Liver (tissue), 9 donors: ENCODE data around the gene KCNJ1. TPM values are rescaled to one million over a fixed set of nuclear protein-coding genes. Genes with fewer than 3 reads are reported as not detected.

ENCODE experiments used
- DNase-seq: peaks from one replicate; pipeline ENCODE4 v3.0.0-alpha.2; 2017; ENCODE audit warnings: low spot score
- H3K27ac ChIP-seq, 2 donors: one replicate each; pipeline ENCODE4 v1.7.0; 2013; ENCODE audit warnings: inconsistent platforms in 2 of 2, low read length in 2 of 2, control low read depth in 1 of 2, low read depth in 1 of 2, mild to moderate bottlenecking in 1 of 2
- H3K27me3 ChIP-seq, 4 donors: one replicate each; pipeline versions ENCODE4 v1.6.1 to v1.7.0; 2013; ENCODE audit warnings: low read length in 3 of 4, inconsistent platforms in 1 of 4, mild to moderate bottlenecking in 1 of 4, moderate library complexity in 1 of 4; ENCODE audit not compliant: control insufficient read depth in 4 of 4, insufficient read depth in 4 of 4
- H3K36me3 ChIP-seq, 4 donors: one replicate each; pipeline versions ENCODE4 v1.6.1 to v1.7.0; 2013; ENCODE audit warnings: low read length in 3 of 4, mild to moderate bottlenecking in 3 of 4, low read depth in 1 of 4, moderate library complexity in 1 of 4; ENCODE audit not compliant: control insufficient read depth in 4 of 4, insufficient read depth in 3 of 4
- H3K4me1 ChIP-seq, 4 donors: one replicate each; pipeline versions ENCODE4 v1.6.1 to v1.7.0; 2013; ENCODE audit warnings: low read length in 3 of 4, mild to moderate bottlenecking in 3 of 4, moderate library complexity in 1 of 4; ENCODE audit not compliant: control insufficient read depth in 4 of 4, insufficient read depth in 4 of 4
- H3K4me3 ChIP-seq, 3 donors: one replicate each; pipeline versions ENCODE4 v1.6.1 to v1.7.0; 2013; ENCODE audit warnings: low read length in 3 of 3, control low read depth in 1 of 3, low read depth in 1 of 3, mild to moderate bottlenecking in 1 of 3
- H3K9ac ChIP-seq, 2 donors: one replicate each; pipeline ENCODE4 v1.7.0; 2013; ENCODE audit warnings: low read length in 2 of 2, mild to moderate bottlenecking in 2 of 2, moderate library complexity in 2 of 2, control low read depth in 1 of 2, low read depth in 1 of 2
- H3K9me3 ChIP-seq, 4 donors: one replicate each; pipeline versions ENCODE4 v1.6.1 to v1.7.0; 2013; ENCODE audit warnings: low read length in 3 of 4; ENCODE audit not compliant: control insufficient read depth in 4 of 4
- CTCF ChIP-seq: fragments of 150-350 bp; IDR thresholded peaks from 2 replicates; pipeline ENCODE4 v1.5.1; 2017; ENCODE audit warnings: improper control_type of control experiment, low read depth, low read length; ENCODE audit not compliant: missing input control
- EGR1 ChIP-seq, 2 donors: IDR thresholded peaks; 2 replicates each; pipeline ENCODE4 v1.6.1; 2016 to 2018; ENCODE audit warnings: antibody characterized with exemption in 2 of 2, low read depth in 2 of 2
- FOXA1 ChIP-seq: IDR thresholded peaks from 2 replicates; pipeline ENCODE4 v1.6.1; 2016; ENCODE audit warnings: antibody characterized with exemption
- FOXA2 ChIP-seq: IDR thresholded peaks from 2 replicates; pipeline ENCODE4 v1.6.1; 2016; ENCODE audit warnings: antibody characterized with exemption
- GABPA ChIP-seq, 2 donors: IDR thresholded peaks in 1 of 2; conservative IDR thresholded peaks in 1 of 2; 2 replicates each; pipeline ENCODE4 v1.6.1; 2016; ENCODE audit warnings: antibody characterized with exemption in 2 of 2, mild to moderate bottlenecking in 1 of 2, moderate library complexity in 1 of 2
- HNF4A ChIP-seq, 2 donors: conservative IDR thresholded peaks; 2 replicates each; pipeline ENCODE4 v1.6.1; 2016; ENCODE audit warnings: antibody characterized with exemption in 2 of 2, mild to moderate bottlenecking in 2 of 2
- RAD21 ChIP-seq, 2 donors: IDR thresholded peaks; 2 replicates each; pipeline ENCODE4 v1.6.1; 2016; ENCODE audit warnings: antibody characterized with exemption in 2 of 2, mild to moderate bottlenecking in 2 of 2
- REST ChIP-seq: IDR thresholded peaks from 2 replicates; pipeline ENCODE4 v1.6.1; 2016; ENCODE audit warnings: antibody characterized with exemption, mild to moderate bottlenecking
- RXRA ChIP-seq, 2 donors: IDR thresholded peaks; 2 replicates each; pipeline ENCODE4 v1.6.1; 2017 to 2018; ENCODE audit warnings: antibody characterized with exemption in 2 of 2, mild to moderate bottlenecking in 1 of 2
- SP1 ChIP-seq: IDR thresholded peaks from 2 replicates; pipeline ENCODE4 v1.6.1; 2018; ENCODE audit warnings: antibody characterized with exemption, mild to moderate bottlenecking
- WGBS: extraction: QIAGEN DNeasy Blood & Tissue Kit; methylation state at CpG from one replicate; pipeline ENCODE4 v1.1.7; 2013; 5-methylcytosine and 5-hydroxymethylcytosine counted together
- polyA plus RNA-seq, 2 donors: library from polyadenylated mRNA; stranded (reverse) in 1 of 2; unstranded in 1 of 2; fragments of 200-250 nt in 1 of 2; fragments of >200 nt in 1 of 2; fragmentation: Nextera tagmentation in 1 of 2; extraction: Ambion mirVana in 1 of 2; gene quantifications; one replicate each; pipeline versions ENCODE4 v1.2.1 to v1.2.3, GENCODE V29; 2013 to 2015
- total RNA-seq, 2 donors: library from RNA; depleted of rRNA; stranded (reverse); fragments of >200 nt; gene quantifications; one replicate each; pipeline ENCODE4 v1.2.3, GENCODE V29; 2014
- TF ChIP-seq, protein P1 (sequence below): IDR thresholded peaks from 2 replicates; pipeline ENCODE4 v1.6.1; 2016; ENCODE audit warnings: antibody characterized with exemption
- TF ChIP-seq, protein P2 (sequence below): IDR thresholded peaks from 2 replicates; pipeline ENCODE4 v1.6.1; 2016; ENCODE audit warnings: antibody characterized with exemption
- TF ChIP-seq, protein P3 (sequence below): IDR thresholded peaks from 2 replicates; pipeline ENCODE4 v1.6.1; 2016; ENCODE audit warnings: antibody characterized with exemption
- donor health status: healthy.
- donor health status: healthy.
- donor health status: healthy.
- donor health status: healthy.
- donor health status: healthy.

Gene KCNJ1
- total and polyA plus RNA-seq, 4 donors = 0.14 to 0.23 TPM; not detected in 2

GRCh38 chr11:128893578-128894285, 26.6 kb upstream of the KCNJ1 start:
- peaks cover 21 to 47% (median 29%) of the 10 kb centered on the region in 4 donors for H3K4me1 ChIP-seq
- no peak overlapping the region for H3K27ac ChIP-seq
- TF ChIP-seq EGR1 (IDR thresholded peaks at IDR 0.05; ENCODE audit: low read depth in 2 of 2) (no peak), CTCF (no peak)
- TF ChIP-seq, protein P1, sequence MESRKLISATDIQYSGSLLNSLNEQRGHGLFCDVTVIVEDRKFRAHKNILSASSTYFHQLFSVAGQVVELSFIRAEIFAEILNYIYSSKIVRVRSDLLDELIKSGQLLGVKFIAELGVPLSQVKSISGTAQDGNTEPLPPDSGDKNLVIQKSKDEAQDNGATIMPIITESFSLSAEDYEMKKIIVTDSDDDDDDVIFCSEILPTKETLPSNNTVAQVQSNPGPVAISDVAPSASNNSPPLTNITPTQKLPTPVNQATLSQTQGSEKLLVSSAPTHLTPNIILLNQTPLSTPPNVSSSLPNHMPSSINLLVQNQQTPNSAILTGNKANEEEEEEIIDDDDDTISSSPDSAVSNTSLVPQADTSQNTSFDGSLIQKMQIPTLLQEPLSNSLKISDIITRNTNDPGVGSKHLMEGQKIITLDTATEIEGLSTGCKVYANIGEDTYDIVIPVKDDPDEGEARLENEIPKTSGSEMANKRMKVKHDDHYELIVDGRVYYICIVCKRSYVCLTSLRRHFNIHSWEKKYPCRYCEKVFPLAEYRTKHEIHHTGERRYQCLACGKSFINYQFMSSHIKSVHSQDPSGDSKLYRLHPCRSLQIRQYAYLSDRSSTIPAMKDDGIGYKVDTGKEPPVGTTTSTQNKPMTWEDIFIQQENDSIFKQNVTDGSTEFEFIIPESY = no peak
- no peaks in the 10 kb centered on the region for H3K27me3 ChIP-seq
- H3K36me3 ChIP-seq = no peaks in the 10 kb centered on the region
- DNase-seq = no peak
- 82% methylated on average over 9 of the region's 9 CpGs for WGBS
- no peak overlapping the region for H3K4me3 ChIP-seq
- no peak overlapping the region for H3K9ac ChIP-seq
- no peaks in the 10 kb centered on the region for H3K9me3 ChIP-seq

DNA sequence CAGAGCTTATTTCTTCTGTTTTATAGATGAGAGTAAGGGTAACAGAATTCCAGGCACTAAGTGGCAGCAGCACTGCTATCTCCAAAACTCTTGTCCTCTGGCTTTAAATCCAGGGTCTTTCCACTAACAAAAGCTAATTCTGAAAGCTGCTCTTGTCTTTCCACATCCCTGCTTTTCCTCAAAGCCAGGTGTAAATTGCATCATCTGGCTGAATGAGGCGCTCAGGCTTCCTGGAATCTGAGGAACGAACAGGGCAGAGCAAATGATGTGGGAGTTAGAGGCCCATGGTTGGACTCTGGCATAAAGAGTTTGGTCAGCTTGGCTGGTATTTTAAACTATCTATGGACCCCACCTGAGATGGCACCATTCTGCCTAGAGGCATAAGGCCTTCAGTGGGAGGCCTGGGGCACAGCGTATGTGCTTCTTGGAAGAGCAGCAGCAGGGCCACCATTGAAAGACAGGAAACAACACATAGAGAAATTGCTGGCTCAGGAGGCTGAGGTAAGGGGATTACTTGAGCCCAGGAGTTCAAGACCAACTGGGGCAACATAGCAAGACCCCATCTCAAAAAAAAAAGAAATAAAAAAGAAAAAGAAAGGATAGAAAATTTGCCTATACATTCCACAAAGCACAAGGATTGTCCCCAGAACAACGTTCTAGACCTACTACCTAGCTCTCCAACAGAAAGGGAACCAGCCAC, 25.9 kb upstream of the KCNJ1 start:
- DNase-seq = no peak
- 81% methylated on average over 4 of the region's 4 CpGs for WGBS
- no peak overlapping the region for H3K9ac ChIP-seq
- no peak overlapping the region for H3K4me3 ChIP-seq
- no peak overlapping the region for H3K27ac ChIP-seq
- H3K9me3 ChIP-seq = no peaks in the 10 kb centered on the region
- peaks cover 19 to 42% (median 24%) of the 10 kb centered on the region in 4 donors for H3K4me1 ChIP-seq
- H3K27me3 ChIP-seq = no peaks in the 10 kb centered on the region
- TF ChIP-seq FOXA1 (no peak), RAD21 (IDR thresholded peaks at IDR 0.05) (no peak), REST (no peak), SP1 (peak; percentile 15), FOXA2 (no peak), HNF4A (conservative IDR thresholded peaks at IDR 0.05) (peak in 1 of 2 donors; percentile 44), CTCF (no peak), RXRA (IDR thresholded peaks at IDR 0.05) (peak in 1 of 2 donors; percentile 27), GABPA (IDR thresholded peaks at IDR 0.05 in 1 of 2, conservative IDR thresholded peaks at IDR 0.05 in 1 of 2) (no peak)
- TF ChIP-seq, protein P1 = no peak
- TF ChIP-seq, protein P2, sequence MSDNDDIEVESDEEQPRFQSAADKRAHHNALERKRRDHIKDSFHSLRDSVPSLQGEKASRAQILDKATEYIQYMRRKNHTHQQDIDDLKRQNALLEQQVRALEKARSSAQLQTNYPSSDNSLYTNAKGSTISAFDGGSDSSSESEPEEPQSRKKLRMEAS = peak; percentile 36
- TF ChIP-seq, protein P3, sequence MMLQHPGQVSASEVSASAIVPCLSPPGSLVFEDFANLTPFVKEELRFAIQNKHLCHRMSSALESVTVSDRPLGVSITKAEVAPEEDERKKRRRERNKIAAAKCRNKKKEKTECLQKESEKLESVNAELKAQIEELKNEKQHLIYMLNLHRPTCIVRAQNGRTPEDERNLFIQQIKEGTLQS = no peak
- no peaks in the 10 kb centered on the region for H3K36me3 ChIP-seq
